OCI-M2 (cell line): Measurements from ENCODE around the gene ADAMTS16.

Experiments
- DNase-seq: peaks from one replicate; lab custom pipeline; 2025; ENCODE audit not compliant: unreplicated experiment; lab: John Stamatoyannopoulos, UW

Gene ADAMTS16

GRCh38 chr5:5339257-5339656 is 199.1 kb downstream of the ADAMTS16 start:
- DNase-seq: no peak

GRCh38 chr5:5340206-5340729 is 200.1 kb downstream of the ADAMTS16 start:
- no peak for DNase-seq

DNA sequence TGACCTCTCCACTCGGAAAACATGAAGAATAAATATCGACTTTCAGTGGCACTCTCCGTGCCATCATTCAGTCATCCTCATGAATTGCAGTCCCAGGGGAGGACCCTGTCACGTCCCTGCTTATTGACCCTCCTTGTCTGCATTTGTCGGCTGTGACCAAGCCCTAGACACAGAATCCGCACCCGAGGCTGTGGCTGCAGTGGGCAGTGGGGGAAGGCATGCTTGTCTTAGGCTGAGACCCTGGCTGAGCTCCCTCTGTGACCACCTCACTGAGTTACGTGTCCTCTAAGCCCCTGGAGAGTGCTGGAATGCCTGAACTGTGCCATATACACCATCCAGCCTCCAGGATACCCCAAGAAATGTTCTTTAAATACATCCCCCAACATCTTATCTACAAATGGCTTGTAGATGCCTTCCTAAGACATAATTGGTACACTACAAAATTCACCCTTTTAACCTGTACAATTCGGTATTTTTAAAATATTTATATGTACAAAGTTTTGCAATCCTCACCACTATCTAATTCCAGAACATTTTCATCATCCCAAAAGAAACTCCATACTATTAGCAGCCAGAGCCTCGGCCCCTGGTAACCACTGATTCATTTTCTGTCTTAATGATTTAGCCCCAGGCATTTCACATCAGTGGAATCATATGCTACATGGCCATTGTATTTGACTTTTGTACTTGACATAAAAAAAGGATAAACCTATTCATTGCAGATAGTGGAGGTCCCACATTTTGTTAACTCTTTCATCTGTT is 201.6 kb downstream of the ADAMTS16 start:
- DNase-seq: no peak

DNA sequence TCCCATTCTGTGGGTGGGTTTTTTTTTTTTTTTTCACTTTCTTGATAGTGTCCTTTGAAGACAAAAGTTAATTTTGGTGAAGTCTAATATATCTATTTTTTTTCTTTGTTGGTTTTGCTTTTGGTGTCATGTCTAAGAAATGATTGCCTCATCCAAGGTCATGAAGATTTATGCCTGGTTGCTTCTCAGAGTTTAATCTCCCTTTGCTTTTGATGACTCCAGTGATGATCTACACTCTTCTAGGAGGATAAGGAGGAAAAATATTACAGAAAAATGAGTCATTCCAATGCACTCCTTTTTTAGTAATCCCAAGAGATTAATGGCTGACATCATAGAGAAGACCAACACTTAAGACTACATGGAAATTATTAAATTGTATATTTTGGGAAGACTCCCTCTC is 202.7 kb downstream of the ADAMTS16 start:
- DNase-seq: no peak

- no peak for DNase-seq
These were observed 203.4 kb downstream of the ADAMTS16 start for GRCh38 chr5:5343568-5343967.

DNA sequence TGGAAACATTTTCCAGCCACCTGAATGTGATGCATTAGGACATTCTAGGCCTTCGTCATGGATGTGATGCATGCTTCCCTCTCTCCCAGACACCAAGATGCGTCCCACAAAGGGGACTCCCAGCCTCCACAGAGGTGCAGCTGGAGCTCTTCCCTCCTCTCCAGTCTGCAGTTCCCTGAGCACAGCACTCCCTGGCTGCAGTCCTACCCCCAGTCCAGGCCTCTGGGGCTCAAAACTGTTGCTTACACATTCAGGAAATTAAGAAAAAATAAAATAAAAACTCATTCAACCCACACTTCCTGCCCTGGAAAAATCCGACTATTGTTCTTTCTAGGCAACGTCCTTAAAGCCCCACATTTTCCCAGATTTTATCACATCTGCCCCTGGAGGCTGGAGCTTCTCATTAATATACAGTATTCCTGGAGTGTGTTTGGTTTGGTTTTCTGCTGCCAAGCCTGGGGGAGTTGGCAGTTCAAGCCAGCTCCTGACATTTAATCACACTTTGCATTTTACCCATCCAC is 204.0 kb downstream of the ADAMTS16 start:
- DNase-seq: no peak

- no peak for DNase-seq
These were observed 204.5 kb downstream of the ADAMTS16 start for GRCh38 chr5:5344606-5345005.

DNA sequence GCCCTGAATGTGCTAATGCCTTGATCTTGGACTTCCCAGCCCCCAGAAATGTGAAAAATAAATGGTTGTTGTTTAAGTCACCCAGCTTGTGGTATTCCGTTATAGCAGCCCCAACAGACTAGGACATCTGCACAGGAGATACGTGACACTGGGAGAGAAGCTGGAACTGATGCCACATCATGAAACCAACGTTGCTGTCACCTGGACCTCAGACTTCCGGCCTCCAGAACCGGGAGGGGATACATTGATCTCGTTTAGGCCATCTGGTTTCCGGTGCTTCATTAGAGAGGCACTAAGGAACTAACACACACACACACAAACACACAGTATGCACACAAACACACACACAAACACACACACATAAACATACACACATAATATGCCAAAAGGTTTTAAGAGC is 207.3 kb downstream of the ADAMTS16 start:
- DNase-seq: no peak

DNA sequence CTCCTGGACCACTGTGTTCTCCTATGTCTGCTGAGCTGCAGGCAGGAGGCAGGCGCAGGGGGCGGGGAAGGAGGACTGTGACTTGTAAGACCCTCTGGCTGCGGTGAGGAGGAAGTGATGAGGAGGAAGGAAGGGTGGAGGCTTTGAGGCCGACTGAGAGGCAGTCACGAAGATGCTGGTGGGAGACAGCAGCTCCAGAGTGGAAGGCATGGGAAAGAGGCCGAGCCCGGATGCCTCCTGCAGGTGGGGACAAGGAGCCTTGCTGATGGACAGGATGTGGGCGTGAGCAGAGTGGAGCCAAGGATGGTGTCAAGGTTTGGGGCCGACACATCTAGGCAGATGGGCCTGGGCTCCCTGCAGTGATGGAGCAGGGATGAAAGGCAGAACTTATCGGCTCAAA is 208.0 kb downstream of the ADAMTS16 start:
- DNase-seq: no peak

- DNase-seq: no peak
These were observed 208.4 kb downstream of the ADAMTS16 start for GRCh38 chr5:5348576-5348975.

GRCh38 chr5:5350101-5350500 is 210.0 kb downstream of the ADAMTS16 start:
- DNase-seq: no peak

DNA sequence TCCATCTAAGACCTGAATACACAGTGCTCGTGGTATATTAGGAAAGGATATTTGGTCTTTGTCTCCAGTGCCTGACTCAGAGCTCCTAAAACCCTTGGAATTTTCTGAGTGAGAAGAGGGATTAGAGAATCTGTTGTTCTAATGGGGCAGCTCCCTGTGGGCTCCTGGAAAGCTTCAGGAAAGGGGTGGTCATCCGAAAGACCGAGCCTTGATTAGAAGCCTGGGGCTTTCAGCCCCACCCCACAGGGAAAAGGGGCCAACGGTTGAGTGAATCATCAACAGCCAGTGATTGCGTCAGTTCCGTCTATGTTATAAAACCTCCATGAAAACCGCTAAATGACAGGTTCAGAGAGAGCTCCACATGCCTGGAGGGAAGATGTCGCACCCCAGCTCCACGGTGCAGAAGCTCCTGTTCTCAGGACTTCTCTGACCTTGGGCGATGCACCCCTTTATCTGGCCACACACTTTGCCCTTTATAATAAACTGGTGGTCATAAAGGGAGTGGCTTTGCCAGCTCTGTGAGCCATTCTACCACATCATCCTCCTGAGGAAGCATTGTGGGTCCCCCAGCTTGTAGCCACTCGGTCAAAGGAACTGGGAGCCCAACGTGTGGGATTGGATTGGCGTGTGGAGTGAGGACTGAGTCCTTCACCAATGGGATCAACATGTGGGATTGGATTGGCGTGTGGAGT is 211.3 kb downstream of the ADAMTS16 start:
- DNase-seq: no peak

DNA sequence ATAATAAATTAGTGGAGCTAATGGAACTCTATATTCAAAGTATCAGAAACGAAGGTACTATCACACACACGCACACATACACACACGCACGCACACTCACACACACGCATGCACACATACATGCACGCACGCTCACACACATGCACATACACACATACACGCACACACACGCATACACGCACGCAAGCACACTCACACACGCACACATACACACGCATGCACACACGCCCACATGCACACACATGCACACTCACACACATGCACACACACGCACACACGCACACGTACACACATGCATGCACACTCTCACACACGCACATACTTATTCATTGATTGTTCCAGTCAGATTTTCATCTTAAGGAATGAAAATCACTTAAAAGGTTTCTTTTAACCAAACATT is 212.5 kb downstream of the ADAMTS16 start:
- no peak for DNase-seq

DNA sequence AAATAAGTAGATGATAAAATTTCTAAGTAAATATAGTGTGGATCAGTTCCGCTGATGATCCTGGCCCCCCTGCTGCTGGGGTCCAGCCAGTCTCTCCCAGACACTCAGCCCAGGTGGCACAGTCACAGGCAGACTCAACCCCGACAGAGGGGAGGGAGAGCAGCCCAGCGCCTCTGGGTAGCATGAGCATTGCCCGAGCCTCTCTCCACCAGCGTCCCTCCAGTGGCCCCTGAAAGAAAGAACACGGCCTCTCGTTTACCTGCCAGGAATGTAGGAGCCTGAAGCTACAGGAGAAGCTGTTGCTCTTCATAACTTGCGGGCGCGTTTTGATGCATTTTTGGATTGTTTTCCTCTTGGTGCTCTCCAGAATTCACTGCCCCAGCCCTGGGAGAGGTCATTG is 213.6 kb downstream of the ADAMTS16 start:
- DNase-seq: no peak

- no peak for DNase-seq
These were observed 216.6 kb downstream of the ADAMTS16 start for GRCh38 chr5:5356765-5357164.

- DNase-seq: no peak
These were observed 219.5 kb downstream of the ADAMTS16 start for GRCh38 chr5:5359618-5360017.

GRCh38 chr5:5360363-5360940 is 220.3 kb downstream of the ADAMTS16 start:
- no peak for DNase-seq

DNA sequence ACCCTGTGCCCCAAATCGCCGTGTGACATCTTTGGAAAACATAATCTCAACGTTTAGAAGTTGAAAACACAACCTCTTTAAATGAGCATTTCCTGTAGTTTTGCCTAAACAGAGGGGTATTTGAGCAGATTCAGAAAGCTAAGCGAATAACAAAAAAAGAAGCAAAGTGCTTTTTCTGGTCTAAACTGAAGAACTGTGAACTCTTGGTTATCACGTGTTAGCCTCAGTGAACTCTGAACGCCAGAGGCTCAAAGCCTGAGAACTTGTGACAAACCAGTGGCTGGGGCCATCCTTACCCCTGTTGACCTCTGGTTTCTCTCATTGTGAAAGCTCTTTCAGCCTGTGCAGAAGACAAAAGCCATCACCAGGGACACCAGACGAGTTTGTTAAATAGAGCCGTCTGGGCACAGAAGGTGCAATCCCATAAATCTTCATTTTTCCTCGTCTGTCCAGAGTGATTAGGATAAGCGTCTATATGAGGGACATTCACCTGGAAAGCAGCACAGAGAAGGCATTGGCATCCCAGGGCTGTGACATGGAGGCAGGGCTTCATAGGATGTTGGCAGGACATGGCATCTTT is 220.9 kb downstream of the ADAMTS16 start:
- no peak for DNase-seq

GRCh38 chr5:5363045-5363444 is 222.9 kb downstream of the ADAMTS16 start:
- DNase-seq: no peak

GRCh38 chr5:5364932-5365331 is 224.8 kb downstream of the ADAMTS16 start:
- DNase-seq: no peak

- no peak for DNase-seq
These were observed 227.6 kb downstream of the ADAMTS16 start for GRCh38 chr5:5367739-5368138.
